Mesendoderm (in vitro differentiated cells): ENCODE data around the gene CRELD2.

Experiments used
- DNase-seq: peaks from one replicate; pipeline ENCODE4 v3.0.0; 2013
- H2AK5ac ChIP-seq: 2 replicates; pipeline ENCODE4 v1.6.1; 2013; ENCODE audit warnings: low read length, inconsistent platforms
- H2BK120ac ChIP-seq: 2 replicates; pipeline ENCODE4 v1.6.1; 2013; ENCODE audit warnings: low read depth, mild to moderate bottlenecking, low read length, moderate library complexity, mixed read lengths
- H2BK15ac ChIP-seq: replicated peaks from 2 replicates; pipeline ENCODE4 v1.6.1; 2013; ENCODE audit warnings: low read depth, mild to moderate bottlenecking, moderate library complexity
- H2BK5ac ChIP-seq: 2 replicates; pipeline ENCODE4 v1.6.1; 2013; ENCODE audit warnings: low read length, inconsistent platforms
- H3K18ac ChIP-seq: 2 replicates; pipeline ENCODE4 v1.6.1; 2013; ENCODE audit warnings: mild to moderate bottlenecking, low read length, mixed read lengths
- H3K23ac ChIP-seq: one replicate; pipeline ENCODE4 v1.6.1; 2013; ENCODE audit warnings: low read length
- H3K27ac ChIP-seq: 2 replicates; pipeline ENCODE4 v1.5.1; 2013; ENCODE audit warnings: low read depth, mild to moderate bottlenecking, inconsistent platforms, low read length, moderate library complexity
- H3K27me3 ChIP-seq: 2 replicates; pipeline ENCODE4 v1.6.1; 2013; ENCODE audit warnings: low read length, control low read depth, mild to moderate bottlenecking, inconsistent platforms; ENCODE audit not compliant: insufficient read depth, poor library complexity
- H3K36me3 ChIP-seq: 2 replicates; pipeline ENCODE4 v1.6.1; 2013; ENCODE audit warnings: low read length, inconsistent platforms; ENCODE audit not compliant: control insufficient read depth, insufficient read depth
- H3K4ac ChIP-seq: one replicate; pipeline ENCODE4 v1.6.1; 2013; ENCODE audit warnings: low read depth, mild to moderate bottlenecking, low read length, moderate library complexity
- H3K4me1 ChIP-seq: 2 replicates; pipeline ENCODE4 v1.6.1; 2013; ENCODE audit warnings: low read depth, low read length, inconsistent platforms; ENCODE audit not compliant: control insufficient read depth
- H3K4me2 ChIP-seq: 2 replicates; pipeline ENCODE4 v1.6.1; 2013; ENCODE audit warnings: low read length
- H3K4me3 ChIP-seq: 2 replicates; pipeline ENCODE4 v1.5.1; 2013; ENCODE audit warnings: mild to moderate bottlenecking, low read length
- H3K56ac ChIP-seq: one replicate; pipeline ENCODE4 v1.6.1; 2013; ENCODE audit warnings: low read length
- H3K79me1 ChIP-seq: 2 replicates; pipeline ENCODE4 v1.6.1; 2013; ENCODE audit warnings: low read length, inconsistent platforms
- H3K79me2 ChIP-seq: 2 replicates; pipeline ENCODE4 v1.6.1; 2013; ENCODE audit warnings: mild to moderate bottlenecking, low read length; ENCODE audit not compliant: control insufficient read depth, insufficient read depth
- H3K9ac ChIP-seq: 2 replicates; pipeline ENCODE4 v1.6.1; 2013; ENCODE audit warnings: low read length, inconsistent platforms
- H4K5ac ChIP-seq: one replicate; pipeline ENCODE4 v1.6.1; 2013; ENCODE audit warnings: low read length
- H4K8ac ChIP-seq: one replicate; pipeline ENCODE4 v1.6.1; 2013; ENCODE audit warnings: low read depth, mild to moderate bottlenecking, control low read depth, low read length, moderate library complexity
- WGBS: extraction: QIAGEN DNeasy Blood & Tissue Kit; methylation state at CpG from one replicate; pipeline ENCODE4 v1.1.7; 2013; ENCODE audit warnings: low lambda C conversion rate, missing lambda C conversion rate; ENCODE audit not compliant: insufficient coverage; ENCODE audit errors: extremely low coverage; 5-methylcytosine and 5-hydroxymethylcytosine counted together

CRELD2 gene

GRCh38 chr22:49941507-49942316, 23.3 kb downstream of the CRELD2 start:
- Histone ChIP-seq H3K4me1 (no peaks in the 10 kb centered on the region), H3K36me3 (no peaks in the 10 kb centered on the region), H4K8ac (no peak overlapping the region), H2BK5ac (no peak overlapping the region), H3K4me2 (no peak overlapping the region), H4K5ac (no peak overlapping the region), H3K79me2 (no peaks in the 10 kb centered on the region), H3K79me1 (no peaks in the 10 kb centered on the region), H3K23ac (no peak overlapping the region), H3K18ac (no peak overlapping the region), H3K9ac (no peak overlapping the region), H3K56ac (no peak overlapping the region), H3K4me3 (no peak overlapping the region), H2BK120ac (no peak overlapping the region), H3K27ac (no peak overlapping the region), H3K4ac (no peak overlapping the region), H2AK5ac (no peak overlapping the region), H2BK15ac (no peak overlapping the region), H3K27me3 (no peaks in the 10 kb centered on the region)
- no peak for DNase-seq
- WGBS: no CpG with 5 or more reads among the region's 17 CpGs

GRCh38 chr22:49942565-49943404, 24.4 kb downstream of the CRELD2 start:
- H3K79me1 ChIP-seq: no peaks in the 10 kb centered on the region

GRCh38 chr22:49943405-49943765, 25.0 kb downstream of the CRELD2 start:
- Histone ChIP-seq H3K56ac (no peak overlapping the region), H3K4ac (no peak overlapping the region), H3K4me2 (no peak overlapping the region), H2BK5ac (no peak overlapping the region), H3K27ac (no peak overlapping the region), H3K18ac (no peak overlapping the region), H2AK5ac (no peak overlapping the region), H3K27me3 (no peaks in the 10 kb centered on the region), H3K4me3 (no peak overlapping the region), H3K23ac (no peak overlapping the region), H3K4me1 (no peaks in the 10 kb centered on the region), H4K5ac (no peak overlapping the region), H4K8ac (no peak overlapping the region), H3K36me3 (no peaks in the 10 kb centered on the region), H3K79me2 (no peaks in the 10 kb centered on the region), H3K9ac (no peak overlapping the region), H2BK120ac (no peak overlapping the region), H2BK15ac (no peak overlapping the region), H3K79me1 (no peaks in the 10 kb centered on the region)
- WGBS: no CpG with 5 or more reads among the region's 11 CpGs
- no peak for DNase-seq

More at GRCh38 chr22:49942565-49943404, 24.4 kb downstream of the CRELD2 start:
- Histone ChIP-seq H3K9ac (no peak overlapping the region), H3K36me3 (no peaks in the 10 kb centered on the region), H3K79me2 (no peaks in the 10 kb centered on the region), H3K23ac (no peak overlapping the region), H2BK120ac (no peak overlapping the region), H3K27ac (no peak overlapping the region), H2AK5ac (no peak overlapping the region), H2BK15ac (no peak overlapping the region), H4K5ac (no peak overlapping the region), H3K4ac (no peak overlapping the region), H3K4me2 (no peak overlapping the region), H2BK5ac (no peak overlapping the region), H3K4me1 (no peaks in the 10 kb centered on the region), H3K18ac (no peak overlapping the region), H4K8ac (no peak overlapping the region), H3K56ac (no peak overlapping the region), H3K4me3 (no peak overlapping the region), H3K27me3 (no peaks in the 10 kb centered on the region)
- WGBS: 98% methylated on average over 3 of the region's 21 CpGs
- DNase-seq: no peak

GRCh38 chr22:49943771-49944398, 25.5 kb downstream of the CRELD2 start:
- Histone ChIP-seq H4K8ac (no peak overlapping the region), H4K5ac (no peak overlapping the region), H3K4me2 (no peak overlapping the region), H2AK5ac (no peak overlapping the region), H3K4me1 (no peaks in the 10 kb centered on the region), H3K56ac (no peak overlapping the region), H3K27ac (no peak overlapping the region), H2BK5ac (no peak overlapping the region), H3K79me2 (no peaks in the 10 kb centered on the region), H3K9ac (no peak overlapping the region), H3K4ac (no peak overlapping the region), H2BK120ac (no peak overlapping the region), H3K79me1 (no peaks in the 10 kb centered on the region), H2BK15ac (no peak overlapping the region), H3K27me3 (no peaks in the 10 kb centered on the region), H3K36me3 (no peaks in the 10 kb centered on the region), H3K23ac (no peak overlapping the region), H3K4me3 (no peak overlapping the region), H3K18ac (no peak overlapping the region)
- no peak for DNase-seq
- no CpG with 5 or more reads among the region's 25 CpGs for WGBS

- Histone ChIP-seq H3K36me3 (no peaks in the 10 kb centered on the region), H3K56ac (no peak overlapping the region), H3K79me2 (no peaks in the 10 kb centered on the region), H3K18ac (no peak overlapping the region), H3K27me3 (no peaks in the 10 kb centered on the region), H3K4me2 (no peak overlapping the region), H2BK5ac (no peak overlapping the region), H4K8ac (no peak overlapping the region), H3K23ac (no peak overlapping the region), H2BK15ac (no peak overlapping the region), H3K4me3 (no peak overlapping the region), H3K4ac (no peak overlapping the region), H3K27ac (no peak overlapping the region), H2BK120ac (no peak overlapping the region), H2AK5ac (no peak overlapping the region), H3K79me1 (no peaks in the 10 kb centered on the region), H3K4me1 (no peaks in the 10 kb centered on the region), H4K5ac (no peak overlapping the region), H3K9ac (no peak overlapping the region)
- WGBS: no CpG with 5 or more reads among the region's 13 CpGs
- no peak for DNase-seq
Measured at GRCh38 chr22:49944399-49944891, 26.0 kb downstream of the CRELD2 start.
